ENCODE results near the gene CASK.

- TF ChIP-seq POLR2A (IDR thresholded peaks at IDR 0.05; ENCODE audit: low read length) (no peak), GATA1 (IDR thresholded peaks at IDR 0.05; ENCODE audit: low read depth, low read length) (no peak)
Measured at GRCh38 chrX:41499984-41500383, 423.4 kb downstream of the CASK start.

All from erythroblast (primary cell).